ENCODE results near the gene GNAI1. TPM values are rescaled to one million over a fixed set of nuclear protein-coding genes. Genes with fewer than 3 reads are reported as not detected.

The GNAI1 gene
- total RNA-seq, 2 experiments from 2014 or later: not detected

DNA sequence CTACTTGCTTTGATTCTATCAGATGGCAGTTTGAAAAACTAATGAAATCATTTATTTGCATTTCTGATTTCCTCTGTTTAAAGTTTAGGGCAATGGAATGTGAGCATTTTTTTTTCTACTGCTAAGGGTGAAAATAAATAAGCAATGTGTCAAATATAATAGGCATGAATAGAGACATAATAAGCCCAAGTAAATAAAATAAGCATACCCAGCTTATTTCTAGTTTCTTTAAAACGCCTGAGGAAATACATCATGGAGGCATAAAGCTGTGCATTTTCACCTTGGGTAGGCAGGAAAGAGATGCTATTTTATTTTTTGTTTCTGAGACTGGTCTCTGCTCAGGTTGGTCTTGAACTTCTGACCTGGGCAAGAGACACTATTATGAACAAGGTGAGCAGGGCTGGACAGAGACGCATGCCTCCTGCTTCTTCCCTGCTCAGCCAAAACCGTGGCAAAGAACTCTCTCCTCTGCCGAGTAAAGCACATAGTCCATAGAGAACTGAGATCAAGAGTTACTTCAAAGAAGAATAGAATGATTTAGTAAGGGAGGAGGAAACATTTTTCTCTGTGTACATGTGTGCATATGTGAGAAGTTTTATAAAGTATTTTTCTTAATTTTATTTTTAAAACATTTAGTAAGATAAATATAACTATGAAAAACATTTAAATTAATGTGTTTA, 138.1 kb downstream of the GNAI1 start:
- Mint-ChIP-seq H3K4me3 (no peak overlapping the region), H3K27me3 (ENCODE audit: low read depth) (no peaks in the 10 kb centered on the region), H3K4me1 (ENCODE audit: low read depth) (no peaks in the 10 kb centered on the region), H3K27ac (no peak overlapping the region), H3K9me3 (ENCODE audit: insufficient read depth) (no peaks in the 10 kb centered on the region), H3K36me3 (ENCODE audit: low read depth) (no peaks in the 10 kb centered on the region)
- ChIA-PET CTCF (no interaction called here), POLR2A (no interaction called here)
- DNase-seq: no peak
- ATAC-seq: no peak

DNA sequence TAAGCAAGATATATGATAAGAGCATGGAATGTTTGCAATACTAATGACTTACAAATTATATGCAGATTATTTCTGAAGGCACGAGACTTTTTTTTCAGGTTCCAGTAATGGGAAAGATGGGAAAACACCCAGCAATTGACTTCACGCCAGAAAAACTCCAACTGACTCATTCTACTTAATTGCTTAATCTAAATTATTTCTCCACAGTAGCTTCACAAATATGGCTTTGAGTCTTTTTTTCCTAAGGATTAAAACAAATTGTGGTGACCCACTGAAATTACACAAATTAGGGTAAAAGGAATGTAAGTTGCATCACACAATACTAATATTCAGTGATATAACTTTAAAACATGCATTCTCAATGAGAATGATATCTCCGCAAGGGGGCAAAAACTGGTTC, 138.7 kb downstream of the GNAI1 start:
- Mint-ChIP-seq H3K9me3 (ENCODE audit: insufficient read depth) (no peaks in the 10 kb centered on the region), H3K27ac (no peak overlapping the region), H3K4me1 (ENCODE audit: low read depth) (no peaks in the 10 kb centered on the region), H3K36me3 (ENCODE audit: low read depth) (no peaks in the 10 kb centered on the region), H3K27me3 (ENCODE audit: low read depth) (no peaks in the 10 kb centered on the region), H3K4me3 (no peak overlapping the region)
- ChIA-PET POLR2A (no interaction called here), CTCF (no interaction called here)
- no peak for ATAC-seq
- no peak for DNase-seq

DNA sequence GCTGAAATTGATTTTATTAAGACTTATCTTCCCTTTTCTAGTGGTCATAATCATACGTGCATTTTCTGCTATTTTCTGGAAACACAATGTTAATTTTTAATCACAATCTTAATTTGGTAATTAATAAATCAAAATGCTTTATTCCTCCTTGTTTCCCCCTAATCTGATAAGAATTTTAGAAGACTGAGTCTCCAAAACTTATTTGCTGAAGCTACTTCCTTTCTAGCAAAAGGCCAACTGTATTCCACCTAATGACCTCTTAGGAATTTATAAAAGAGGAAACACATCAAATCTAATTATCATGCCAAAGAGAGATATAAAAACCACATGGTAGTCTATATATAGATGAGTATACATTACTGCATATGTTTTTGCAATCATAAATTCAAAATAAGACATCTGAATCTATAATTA, 140.6 kb downstream of the GNAI1 start:
- no peak overlapping the region for H3K4me3 Mint-ChIP-seq
- H3K4me1 Mint-ChIP-seq (ENCODE audit: low read depth): no peaks in the 10 kb centered on the region
- DNase-seq (no peak), ATAC-seq (no peak)
- H3K9me3 Mint-ChIP-seq (ENCODE audit: insufficient read depth): no peaks in the 10 kb centered on the region
- no peaks in the 10 kb centered on the region for H3K36me3 Mint-ChIP-seq (ENCODE audit: low read depth)
- POLR2A ChIA-PET: no interaction called here
- no peaks in the 10 kb centered on the region for H3K27me3 Mint-ChIP-seq (ENCODE audit: low read depth)
- CTCF ChIA-PET: no interaction called here
- no peak overlapping the region for H3K27ac Mint-ChIP-seq

All from activated CD8-positive, alpha-beta T cell treated with anti-CD3 and anti-CD28 coated beads, Interleukin-2, amount 10 ng/mL, durations not matched to agents 7 days and 5 days (primary cell).